ENCODE results near the gene CDC42BPG.
A peak's percentile ranks its signal among the peaks of the same experiment; 100 is the strongest.

The CDC42BPG gene

GRCh38 chr11:64804346-64805210 lies 39.9 kb downstream of the CDC42BPG start:
- FAIRE-seq, result no peak
- no peak for DNase-seq (ENCODE audit: low spot score)

GRCh38 chr11:64803846-64804345 lies 40.6 kb downstream of the CDC42BPG start:
- DNase-seq (ENCODE audit: low spot score) (no peak), FAIRE-seq (no peak)

- DNase-seq (ENCODE audit: low spot score), result peak; percentile 56
- peak; percentile 34 for FAIRE-seq
These were observed 41.2 kb downstream of the CDC42BPG start, which contains the start of gene MAP4K2 for GRCh38 chr11:64803158-64803845. TSS of gene MAP4K2 (minus strand) at chr11:64803214. CDS start at chr11:64803149, 65 bp downstream.

DNA sequence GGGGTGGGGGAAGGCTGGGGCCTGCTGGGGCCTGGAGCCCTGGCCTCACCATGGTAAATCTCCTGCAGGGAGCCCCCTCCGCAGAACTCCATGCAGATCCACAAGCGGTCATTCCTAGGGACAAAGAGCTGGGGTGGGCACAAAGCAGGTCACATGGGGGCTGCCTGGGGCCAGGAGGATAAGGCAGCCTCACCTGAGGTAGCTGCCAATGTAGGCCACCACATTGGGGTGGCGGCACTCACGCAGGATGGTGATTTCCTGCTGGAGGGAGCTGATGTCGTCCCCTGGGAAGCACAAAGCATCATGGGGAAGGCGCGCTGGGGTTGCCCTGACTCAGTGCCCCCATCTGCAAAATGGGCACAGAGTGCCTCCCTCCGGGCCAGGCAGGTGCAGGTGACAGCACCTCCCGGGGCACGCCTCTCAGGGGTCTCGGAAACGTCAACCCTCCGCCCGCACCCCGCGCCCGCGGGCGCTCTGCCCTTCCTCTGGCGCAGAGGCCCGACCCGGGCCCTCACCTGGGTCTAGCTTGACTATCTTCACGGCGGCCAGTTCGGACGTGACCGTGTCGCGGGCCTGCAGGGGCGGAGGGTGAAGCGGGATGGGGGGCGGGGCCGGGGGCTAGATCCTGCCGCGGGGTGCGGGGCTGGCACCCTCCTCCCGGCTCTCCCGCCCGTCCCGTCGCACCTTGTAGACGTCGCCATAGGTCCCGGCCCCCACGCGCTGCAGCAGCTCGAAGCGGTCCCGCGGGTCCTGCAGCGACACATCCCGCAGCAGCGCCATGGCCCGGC lies 41.9 kb downstream of the CDC42BPG start:
- no peak for DNase-seq (ENCODE audit: low spot score)
- FAIRE-seq, result no peak

- no peak for FAIRE-seq
- no peak for DNase-seq (ENCODE audit: low spot score)
These were observed 42.7 kb downstream of the CDC42BPG start for GRCh38 chr11:64801561-64802369.

- DNase-seq (ENCODE audit: low spot score) (no peak), FAIRE-seq (no peak)
These were observed 43.3 kb downstream of the CDC42BPG start for GRCh38 chr11:64801158-64801464.

GRCh38 chr11:64800303-64801157 lies 43.9 kb downstream of the CDC42BPG start:
- DNase-seq (ENCODE audit: low spot score) (no peak), FAIRE-seq (no peak)

DNA sequence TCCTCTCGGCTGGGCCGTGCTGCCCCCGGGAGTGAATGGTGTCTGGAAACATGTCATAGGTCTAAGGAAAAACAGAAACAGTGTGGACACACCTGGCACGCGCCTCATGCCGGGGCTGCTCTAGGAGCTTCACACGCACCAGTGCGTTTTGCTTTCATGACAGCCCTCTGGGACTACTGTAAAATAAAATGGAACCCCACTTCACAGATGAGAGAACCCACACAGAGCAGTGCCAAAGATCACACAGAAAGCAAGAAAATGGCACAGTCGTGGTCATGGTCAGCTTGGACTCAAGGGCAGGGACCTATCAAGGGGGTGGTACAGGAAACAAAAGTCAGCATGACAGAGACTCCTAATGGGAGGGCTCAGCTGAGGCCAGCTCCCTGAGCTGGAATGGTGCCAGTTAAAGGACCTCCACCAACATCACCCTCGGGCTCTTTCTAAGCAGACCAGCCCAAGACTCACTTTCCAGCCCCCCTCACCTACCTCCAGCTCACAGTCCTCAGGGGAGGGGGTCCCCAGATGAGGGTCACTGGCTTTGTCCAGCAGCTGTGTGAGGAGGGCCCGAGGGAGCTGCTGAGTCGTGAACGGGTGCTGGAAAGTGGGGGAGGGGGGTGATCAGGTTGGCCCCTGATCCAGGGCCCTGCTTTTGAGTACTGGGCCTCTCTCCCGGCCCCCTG lies 44.7 kb downstream of the CDC42BPG start:
- DNase-seq (ENCODE audit: low spot score) (no peak), FAIRE-seq (no peak)

GRCh38 chr11:64799256-64799622 lies 45.2 kb downstream of the CDC42BPG start:
- FAIRE-seq, result no peak
- DNase-seq (ENCODE audit: low spot score), result no peak

DNA sequence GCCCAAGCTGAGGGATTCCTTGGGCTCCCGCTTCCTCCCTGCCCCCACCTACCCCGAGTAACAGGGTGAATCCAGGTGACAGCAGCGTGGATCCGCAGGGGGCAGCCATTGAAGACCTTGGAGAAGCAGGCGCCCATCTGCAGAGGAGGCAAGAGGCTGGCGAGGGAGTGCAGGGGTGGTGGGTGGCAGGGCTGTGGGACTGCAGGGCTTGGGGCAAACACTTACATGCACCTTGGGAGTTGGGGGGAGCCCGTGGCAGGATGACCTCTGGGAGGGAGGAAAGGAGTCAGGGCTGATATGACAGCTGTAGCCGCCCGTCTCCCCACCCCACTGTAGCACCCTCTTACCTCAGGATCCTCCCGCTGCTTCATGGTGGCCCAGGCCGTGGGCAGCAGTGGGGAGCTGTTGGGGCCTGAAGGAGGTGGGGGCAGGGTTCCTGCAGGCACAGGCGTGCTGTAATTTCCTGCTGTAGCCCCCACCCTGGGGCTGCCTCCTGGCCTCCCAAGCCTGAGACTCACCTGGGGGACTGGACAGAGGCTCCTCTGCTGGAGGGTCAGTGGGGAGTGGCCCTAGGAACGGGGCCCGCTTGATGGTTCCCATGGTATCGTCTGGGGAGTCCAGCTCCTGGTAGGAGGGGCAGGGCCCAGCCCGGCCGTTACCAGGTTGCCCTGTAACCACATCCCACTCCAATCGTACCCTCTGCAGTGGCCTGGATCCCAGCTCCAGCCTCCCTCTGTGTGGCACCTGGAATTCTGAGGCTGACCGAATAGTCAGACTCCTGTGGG lies 47.5 kb downstream of the CDC42BPG start:
- DNase-seq (ENCODE audit: low spot score) (no peak), FAIRE-seq (no peak)

- no peak for FAIRE-seq
- DNase-seq (ENCODE audit: low spot score), result no peak
These were observed 48.3 kb downstream of the CDC42BPG start for GRCh38 chr11:64796047-64796756.

- FAIRE-seq, result no peak
- no peak for DNase-seq (ENCODE audit: low spot score)
These were observed 49.9 kb downstream of the CDC42BPG start for GRCh38 chr11:64794526-64794925.

DNA sequence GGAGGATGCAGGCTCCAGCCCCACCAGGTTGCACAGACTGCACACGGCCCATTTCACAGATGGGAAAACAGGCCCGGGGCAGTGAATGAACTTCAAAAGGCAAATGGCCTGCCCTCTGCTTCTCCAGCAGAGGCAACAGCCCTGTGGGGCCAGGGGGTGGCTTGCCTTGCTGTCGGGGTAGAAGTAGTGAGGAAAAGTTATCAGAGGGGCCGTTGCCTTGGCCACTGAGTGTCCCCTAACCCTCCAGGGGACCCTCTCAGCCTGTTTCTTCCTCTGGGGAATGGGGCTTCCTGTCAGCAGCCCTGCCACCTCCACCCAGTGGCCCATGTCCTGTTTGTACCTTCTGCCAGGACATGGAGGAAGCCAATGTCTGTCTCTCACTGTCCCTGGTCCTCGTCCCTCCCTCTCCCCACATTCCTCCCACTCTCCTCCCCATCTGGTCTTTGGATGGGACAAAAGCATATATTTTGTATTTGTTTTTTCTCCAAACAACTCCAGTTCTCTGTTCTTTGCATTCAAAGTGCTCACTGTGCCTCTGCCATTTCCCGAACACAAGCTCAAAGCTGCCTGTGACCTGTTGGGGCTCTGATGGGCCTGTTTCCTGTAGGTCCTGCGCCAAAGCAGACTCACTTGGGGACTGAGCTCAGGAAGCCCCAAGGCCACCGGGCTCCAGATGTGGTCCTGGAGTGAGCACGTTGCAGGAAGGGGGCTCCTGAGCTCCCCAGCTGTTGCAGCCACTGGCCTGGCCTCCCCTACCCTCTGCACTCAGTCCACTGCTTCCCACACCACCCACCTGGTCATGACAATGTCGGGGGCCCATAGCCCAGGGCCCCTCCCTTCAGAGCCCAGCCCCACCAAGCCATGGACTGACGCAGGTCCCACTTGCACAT lies 50.9 kb downstream of the CDC42BPG start:
- DNase-seq (ENCODE audit: low spot score) (no peak), FAIRE-seq (no peak)

DNA sequence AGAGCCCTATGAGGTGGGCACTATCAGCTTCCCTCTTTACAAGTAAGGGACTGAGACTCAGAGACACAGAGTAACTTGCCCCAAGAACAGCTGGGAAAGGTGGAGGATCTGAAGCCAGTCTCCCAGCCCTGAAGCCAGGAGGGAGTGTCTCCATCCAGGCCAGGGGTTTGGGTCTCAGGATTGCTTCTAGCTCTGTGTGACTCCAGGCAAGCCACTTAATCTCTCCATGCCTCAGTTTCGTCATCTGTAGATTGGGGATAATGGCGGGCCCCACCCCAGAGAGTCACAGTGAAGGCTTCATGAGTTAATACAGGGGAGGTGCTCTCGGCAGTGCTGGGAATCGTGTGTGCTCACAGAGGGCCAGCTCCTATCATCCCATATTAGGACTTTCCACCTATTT lies 52.0 kb downstream of the CDC42BPG start:
- DNase-seq (ENCODE audit: low spot score), result no peak
- no peak for FAIRE-seq

- FAIRE-seq (no peak), DNase-seq (ENCODE audit: low spot score) (no peak)
These were observed 52.6 kb downstream of the CDC42BPG start for GRCh38 chr11:64791781-64792291.

DNA sequence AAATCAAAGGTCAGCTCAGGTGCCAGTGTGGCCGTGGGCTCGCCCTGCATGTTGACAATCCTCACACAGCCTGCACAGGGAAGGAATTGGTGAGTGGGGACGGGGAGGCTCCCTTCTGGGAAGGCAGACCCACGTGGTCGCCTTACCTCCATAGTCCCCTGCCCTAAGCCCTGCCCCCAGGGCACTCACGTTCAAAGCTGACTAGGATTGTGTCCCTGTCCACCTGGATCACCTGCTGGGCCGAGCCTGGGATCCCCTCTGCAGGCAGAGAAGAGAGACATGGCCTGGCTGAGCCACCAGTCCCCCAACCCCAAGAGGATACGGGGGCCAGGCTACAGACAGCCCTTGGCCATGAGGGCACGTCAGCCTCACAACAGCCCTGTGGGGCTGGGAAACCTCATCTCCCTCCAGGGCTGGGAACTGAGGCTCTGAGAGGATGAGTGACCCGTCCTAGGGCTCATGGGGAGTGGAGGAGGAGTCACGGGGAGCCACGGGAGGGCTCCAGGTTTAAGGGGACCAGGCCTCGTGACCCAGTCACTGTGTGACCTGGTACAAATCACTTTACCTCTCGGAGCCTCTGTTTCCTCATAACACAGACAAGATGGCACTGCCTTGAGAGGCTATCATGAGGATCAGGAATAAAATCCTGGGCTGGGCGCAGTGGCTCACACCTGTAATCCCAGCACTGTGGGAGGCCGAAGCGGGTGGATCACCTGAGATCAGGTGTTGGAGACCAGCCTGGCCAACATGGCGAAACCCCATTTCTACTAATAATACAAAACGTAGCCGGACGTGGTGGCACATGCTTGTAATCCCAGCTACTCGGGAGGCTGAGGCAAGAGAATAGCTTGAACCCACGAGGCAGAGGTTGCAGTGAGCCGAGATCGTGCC lies 54.0 kb downstream of the CDC42BPG start:
- FAIRE-seq (no peak), DNase-seq (ENCODE audit: low spot score) (no peak)

All from RCC 7860 (cell line).